IMR-90 (cell line): Measurements from ENCODE around the gene TM7SF3. TPM values are rescaled to one million over a fixed set of nuclear protein-coding genes. Genes with fewer than 3 reads are reported as not detected.
"Not testable (repeated sequence)": the region's sequence is repeated elsewhere in the genome, so short reads cannot be mapped to it uniquely, and the experiment has no call there.

Experiments
- ATAC-seq: fragments of 200-7000 bp; cut with Tn5 transposase; 2 replicates; pipeline ENCODE4 v1.9.1; 2020; ENCODE audit warnings: low read depth, mild to moderate bottlenecking, moderate library complexity
- BruUV-seq: library from RNA; stranded (reverse); fragments of 400-500 nt; replicated peaks from 2 replicates; lab custom pipeline; 2021; lab: Mats Ljungman, UMichigan
- CTCF ChIA-PET: fragments of 300-600 bp; formaldehyde crosslinking; extraction: SDS; loops from one replicate; lab custom pipeline; 2021; ENCODE audit warnings: antibody characterized with exemption; lab: Yijun Ruan, JAX
- POLR2A ChIA-PET: fragments of 300-600 bp; sonication (Branson Sonifier 250); formaldehyde crosslinking; loops from one replicate; lab custom pipeline; 2022; ENCODE audit warnings: antibody characterized with exemption; ENCODE audit not compliant: unreplicated experiment; lab: Charles Lee
- DNase-seq: peaks from one replicate; pipeline ENCODE4 v3.0.0; 2013
- H2AFZ ChIP-seq: replicated peaks from 2 replicates; pipeline ENCODE3; 2013; ENCODE audit warnings: low read length, mild to moderate bottlenecking; ENCODE audit not compliant: poor library complexity
- H2AK5ac ChIP-seq: 2 replicates; pipeline ENCODE4 v1.6.1; 2013; ENCODE audit warnings: low read depth, low read length, inconsistent platforms
- H2AK9ac ChIP-seq: replicated peaks from 2 replicates; pipeline ENCODE3; 2013; ENCODE audit warnings: mild to moderate bottlenecking, low read depth, low read length, moderate library complexity; ENCODE audit not compliant: poor library complexity
- H2BK120ac ChIP-seq: 2 replicates; pipeline ENCODE4 v1.6.1; 2013; ENCODE audit warnings: low read depth, low read length, inconsistent platforms
- H2BK15ac ChIP-seq: 3 replicates; pipeline ENCODE4 v1.6.1; 2013; ENCODE audit warnings: low read depth, low read length, inconsistent platforms
- H2BK20ac ChIP-seq: 2 replicates; pipeline ENCODE4 v1.6.1; 2013; ENCODE audit warnings: low read depth, mild to moderate bottlenecking, inconsistent platforms, low read length, moderate library complexity
- H2BK5ac ChIP-seq: 2 replicates; pipeline ENCODE4 v1.6.1; 2013; ENCODE audit warnings: mild to moderate bottlenecking, low read depth, low read length, inconsistent platforms; ENCODE audit not compliant: poor library complexity, severe bottlenecking
- H3K14ac ChIP-seq: replicated peaks from 2 replicates; pipeline ENCODE4 v1.6.1; 2013; ENCODE audit warnings: low read depth, low read length, inconsistent platforms
- H3K18ac ChIP-seq: 2 replicates; pipeline ENCODE4 v1.6.1; 2013; ENCODE audit warnings: low read depth, low read length, control low read depth
- H3K23ac ChIP-seq: 2 replicates; pipeline ENCODE4 v1.6.1; 2013; ENCODE audit warnings: low read depth, low read length, inconsistent platforms
- H3K27ac ChIP-seq: 2 replicates; pipeline ENCODE4 v1.5.1; 2013; ENCODE audit warnings: mild to moderate bottlenecking, control low read depth, low read length; ENCODE audit not compliant: insufficient read depth
- H3K27me3 ChIP-seq: 2 replicates; pipeline ENCODE4 v1.6.1; 2013; ENCODE audit warnings: low read length; ENCODE audit not compliant: control insufficient read depth, insufficient read depth
- H3K36me3 ChIP-seq: 2 replicates; pipeline ENCODE4 v1.6.1; 2013; ENCODE audit warnings: low read length, mixed read lengths; ENCODE audit not compliant: control insufficient read depth, insufficient read depth
- H3K4ac ChIP-seq: 2 replicates; pipeline ENCODE4 v1.6.1; 2013; ENCODE audit warnings: low read depth, low read length, inconsistent platforms
- H3K4me1 ChIP-seq: 2 replicates; pipeline ENCODE4 v1.6.1; 2013; ENCODE audit warnings: low read length, mixed read lengths; ENCODE audit not compliant: control insufficient read depth, insufficient read depth
- H3K4me2 ChIP-seq: 2 replicates; pipeline ENCODE4 v1.6.1; 2013; ENCODE audit warnings: low read depth, mild to moderate bottlenecking, control low read depth, low read length, moderate library complexity
- H3K4me3 ChIP-seq: 2 replicates; pipeline ENCODE4 v1.5.1; 2013; ENCODE audit warnings: low read depth, mild to moderate bottlenecking, control low read depth, low read length, moderate library complexity; ENCODE audit not compliant: insufficient read depth
- H3K56ac ChIP-seq: 2 replicates; pipeline ENCODE4 v1.6.1; 2013; ENCODE audit warnings: low read length, inconsistent platforms; ENCODE audit not compliant: insufficient read depth; ENCODE audit errors: extremely low read depth
- H3K79me1 ChIP-seq, 2 experiments: 2 replicates each; pipeline ENCODE4 v1.6.1; 2013; ENCODE audit warnings: low read length in 2 of 2, inconsistent platforms in 1 of 2, low read depth in 1 of 2
- H3K9ac ChIP-seq: 2 replicates; pipeline ENCODE4 v1.6.1; 2013; ENCODE audit warnings: low read depth, low read length, control low read depth
- H3K9me1 ChIP-seq: 2 replicates; pipeline ENCODE4 v1.6.1; 2013; ENCODE audit warnings: low read length, inconsistent platforms; ENCODE audit not compliant: insufficient read depth
- H3K9me3 ChIP-seq: 2 replicates; pipeline ENCODE4 v1.6.1; 2013; ENCODE audit warnings: low read length; ENCODE audit not compliant: control insufficient read depth, insufficient read depth
- H4K20me1 ChIP-seq: 2 replicates; pipeline ENCODE4 v1.6.1; 2013; ENCODE audit warnings: low read length, inconsistent platforms; ENCODE audit not compliant: insufficient read depth
- H4K5ac ChIP-seq: 2 replicates; pipeline ENCODE4 v1.6.1; 2013; ENCODE audit warnings: mild to moderate bottlenecking, low read depth, low read length, control low read depth
- H4K8ac ChIP-seq, 2 experiments: 2 replicates each; pipeline ENCODE4 v1.6.1; 2013; ENCODE audit warnings: low read depth in 2 of 2, low read length in 2 of 2, control low read depth in 1 of 2, inconsistent platforms in 1 of 2
- H4K91ac ChIP-seq: 2 replicates; pipeline ENCODE4 v1.6.1; 2013; ENCODE audit warnings: low read depth, low read length, inconsistent platforms; ENCODE audit not compliant: insufficient read depth
- WGBS, 2 experiments: methylation state at CpG; one replicate each; pipeline versions ENCODE4 v1.1.5 to v1.1.7; 2013; ENCODE audit warnings: missing lambda C conversion rate in 2 of 2; ENCODE audit not compliant: insufficient read length in 1 of 2; ENCODE audit errors: extremely low coverage in 2 of 2; 5-methylcytosine and 5-hydroxymethylcytosine counted together
- dilution Hi-C: fragments of 300-500 bp; cut with HindIII; formaldehyde crosslinking; loops from one replicate; pipeline ENCODE4 v1.14.3; 2018; ENCODE audit warnings: low sequenced_read_pairs; ENCODE audit not compliant: unreplicated experiment
- in situ Hi-C: fragments of 300-500 bp; cut with MboI; formaldehyde crosslinking; loops from 3 replicates; pipeline ENCODE4 v1.14.3; 2019; ENCODE audit warnings: low sequenced_read_pairs, inconsistent platforms, mixed read lengths
- intact Hi-C: fragments of 100-400 bp; cut with micrococcal nuclease; formaldehyde crosslinking; loops from 2 replicates; pipeline ENCODE4 v1.10.0; 2022
- polyA plus RNA-seq, 3 experiments: library from polyadenylated mRNA; depleted of rRNA; stranded (reverse); fragments of >200 nt; gene quantifications; 2 replicates each; pipeline ENCODE4 v1.2.3, GENCODE V29; 2012; ENCODE audit warnings: low replicate concordance in 1 of 3
- total RNA-seq: library from RNA; depleted of rRNA; stranded (reverse); fragments of >200 nt; gene quantifications from 2 replicates; pipeline ENCODE4 v1.2.3, GENCODE V29; 2012

The TM7SF3 gene
- total and polyA plus RNA-seq, 2 of the 4 experiments (the other 2 are of a cell fraction) = 35.3 to 46.6 TPM

DNA sequence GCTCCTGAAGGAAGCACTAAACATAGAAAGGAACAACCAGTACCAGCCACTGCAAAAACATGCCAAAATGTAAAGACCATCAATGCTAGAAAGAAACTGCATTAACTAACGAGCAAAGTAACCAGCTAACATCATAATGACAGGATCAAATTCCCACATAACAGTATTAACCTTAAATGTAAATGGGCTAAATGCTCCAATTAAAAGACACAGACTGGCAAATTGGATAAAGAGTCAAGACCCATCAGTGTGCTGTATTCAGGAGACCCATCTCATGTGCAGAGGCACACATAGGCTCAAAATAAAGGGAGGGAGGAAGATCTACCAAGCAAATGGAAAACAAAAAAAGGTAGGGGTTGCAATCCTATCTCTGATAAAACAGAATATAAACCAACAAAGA, 27.8 kb upstream of the TM7SF3 start:
- BruUV-seq, H3K27ac ChIP-seq, H2AK9ac ChIP-seq, H3K27me3 ChIP-seq, in situ Hi-C loops, H3K56ac ChIP-seq, H3K4me2 ChIP-seq, H2AK5ac ChIP-seq, H3K9me1 ChIP-seq, POLR2A ChIA-PET, H3K4ac ChIP-seq, ATAC-seq, H3K4me1 ChIP-seq, H3K36me3 ChIP-seq, H4K91ac ChIP-seq, H4K5ac ChIP-seq, CTCF ChIA-PET, H3K4me3 ChIP-seq, H2BK120ac ChIP-seq, H2BK20ac ChIP-seq, H3K79me1 ChIP-seq, H2BK5ac ChIP-seq, H3K23ac ChIP-seq, H4K8ac ChIP-seq, H3K9ac ChIP-seq, H2BK15ac ChIP-seq, H3K18ac ChIP-seq, H2AFZ ChIP-seq, DNase-seq, intact Hi-C loops, H3K9me3 ChIP-seq, H3K14ac ChIP-seq, H4K20me1 ChIP-seq, dilution Hi-C loops: not testable (repeated sequence)
- WGBS, 2 experiments = no CpG with 5 or more reads among the region's 1 CpG

DNA sequence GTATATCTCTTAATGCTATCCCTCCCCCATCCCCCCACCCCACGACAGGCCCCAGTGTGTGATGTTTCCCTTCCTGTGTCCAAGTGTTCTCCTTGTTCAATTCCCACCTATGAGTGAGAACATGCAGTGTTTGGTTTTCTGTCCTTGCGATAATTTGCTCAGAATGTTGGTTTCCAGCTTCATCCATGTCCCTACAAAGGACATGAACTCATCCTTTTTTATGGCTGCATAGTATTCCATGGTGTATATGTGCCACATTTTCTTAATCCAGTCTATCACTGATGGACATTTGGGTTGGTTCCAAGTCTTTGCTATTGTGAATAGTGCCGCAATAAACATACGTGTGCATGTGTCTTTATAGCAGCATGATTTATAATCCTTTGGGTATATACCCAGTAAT, 26.5 kb upstream of the TM7SF3 start:
- no CpG with 5 or more reads among the region's 4 CpGs for WGBS, 2 experiments
- H2AFZ ChIP-seq = not testable (repeated sequence)

More for the DNA sequence above, 26.5 kb upstream of the TM7SF3 start:
- H3K9me3 ChIP-seq, H3K4ac ChIP-seq, H4K20me1 ChIP-seq, H2AK5ac ChIP-seq, H4K5ac ChIP-seq, H4K91ac ChIP-seq, H3K14ac ChIP-seq, dilution Hi-C loops, H3K56ac ChIP-seq, CTCF ChIA-PET, H4K8ac ChIP-seq, H2BK120ac ChIP-seq, H3K36me3 ChIP-seq, ATAC-seq, H3K9me1 ChIP-seq, H3K18ac ChIP-seq, intact Hi-C loops, DNase-seq, POLR2A ChIA-PET, H3K4me2 ChIP-seq, H3K23ac ChIP-seq, H3K27me3 ChIP-seq, BruUV-seq, H3K4me1 ChIP-seq, H3K27ac ChIP-seq, H2AK9ac ChIP-seq, in situ Hi-C loops, H2BK15ac ChIP-seq, H3K4me3 ChIP-seq, H2BK5ac ChIP-seq, H3K79me1 ChIP-seq, H3K9ac ChIP-seq, H2BK20ac ChIP-seq: not testable (repeated sequence)
